ENCODE results near the gene LRRIQ3. TPM values are rescaled to one million over a fixed set of nuclear protein-coding genes. Genes with fewer than 3 reads are reported as not detected.

LRRIQ3 gene
- polyA plus RNA-seq, 1 donor = 5.7 TPM

GRCh38 chr1:74107394-74107793, 90.6 kb downstream of the LRRIQ3 start:
- no peak for DNase-seq

- DNase-seq = no peak
These were observed 106.6 kb downstream of the LRRIQ3 start for GRCh38 chr1:74091371-74091770.

- no peak for DNase-seq
These were observed 114.8 kb downstream of the LRRIQ3 start for GRCh38 chr1:74083128-74083527.

GRCh38 chr1:74065081-74065480, 132.9 kb downstream of the LRRIQ3 start:
- DNase-seq = no peak

GRCh38 chr1:74057719-74058118, 140.3 kb downstream of the LRRIQ3 start:
- DNase-seq = no peak

GRCh38 chr1:74053407-74053806, 144.6 kb downstream of the LRRIQ3 start:
- DNase-seq = no peak

GRCh38 chr1:74050386-74050785, 147.6 kb downstream of the LRRIQ3 start:
- no peak for DNase-seq

- no peak for DNase-seq
These were observed 159.9 kb downstream of the LRRIQ3 start for GRCh38 chr1:74038042-74038441.

GRCh38 chr1:74012583-74012982, 185.4 kb downstream of the LRRIQ3 start:
- DNase-seq = no peak

GRCh38 chr1:74011736-74012135, 186.2 kb downstream of the LRRIQ3 start:
- DNase-seq = no peak

- no peak for DNase-seq
These were observed 187.8 kb downstream of the LRRIQ3 start for GRCh38 chr1:74010206-74010605.

- no peak for DNase-seq
These were observed 192.4 kb downstream of the LRRIQ3 start for GRCh38 chr1:74005533-74005932.

GRCh38 chr1:74003806-74004205, 194.2 kb downstream of the LRRIQ3 start:
- no peak for DNase-seq

GRCh38 chr1:73998348-73998959, 199.5 kb downstream of the LRRIQ3 start:
- peak; percentile 35 for DNase-seq

GRCh38 chr1:73980324-73981040, 217.5 kb downstream of the LRRIQ3 start:
- no peak for DNase-seq

- DNase-seq = no peak
These were observed 218.3 kb downstream of the LRRIQ3 start for GRCh38 chr1:73979684-73980083.

- DNase-seq = no peak
These were observed 219.0 kb downstream of the LRRIQ3 start for GRCh38 chr1:73978964-73979363.

Other genes with a start within 250 kb of the LRRIQ3 start
- 32.5 TPM for gene FPGT, start 66 bp upstream of the LRRIQ3 start, polyA plus RNA-seq (ENCODE audit: insufficient read length)
- 2.6 TPM for gene TNNI3K, start 37.2 kb upstream of the LRRIQ3 start, polyA plus RNA-seq (ENCODE audit: insufficient read length)

All from left kidney (tissue), 2 donors.